Central memory CD8-positive, alpha-beta T cell (primary cell): ENCODE measurements around the gene LFNG.

Experiments
- ATAC-seq: fragments of 150-1000 bp; cut with Tn5 transposase; replicated peaks from 2 replicates; pipeline ENCODE4 v1.10.0; 2022; ENCODE audit warnings: mild to moderate bottlenecking, moderate FRiP score, moderate number of reproducible peaks; ENCODE audit not compliant: poor library complexity, severe bottlenecking; ENCODE audit errors: extremely low read depth
- DNase-seq, 2 donors: peaks; one replicate each; pipeline ENCODE4 v3.0.0; 2021; ENCODE audit warnings: low spot score in 2 of 2
- H3K27ac Mint-ChIP-seq: one replicate; pipeline ENCODE4 v1.8.0; 2022; ENCODE audit warnings: low read depth, mild to moderate bottlenecking, moderate library complexity, mixed read lengths
- H3K27me3 Mint-ChIP-seq: one replicate; pipeline ENCODE4 v1.8.0; 2022; ENCODE audit warnings: mixed read lengths
- H3K36me3 Mint-ChIP-seq: one replicate; pipeline ENCODE4 v1.8.0; 2022; ENCODE audit warnings: mild to moderate bottlenecking, moderate library complexity, mixed read lengths; ENCODE audit not compliant: insufficient read depth
- H3K4me1 Mint-ChIP-seq: one replicate; pipeline ENCODE4 v1.8.0; 2022; ENCODE audit warnings: mixed read lengths
- H3K4me3 Mint-ChIP-seq: one replicate; pipeline ENCODE4 v1.8.0; 2022; ENCODE audit warnings: mild to moderate bottlenecking, moderate library complexity, mixed read lengths
- H3K9me3 Mint-ChIP-seq: one replicate; pipeline ENCODE4 v1.8.0; 2022; ENCODE audit warnings: mixed read lengths

The LFNG gene, protein sequence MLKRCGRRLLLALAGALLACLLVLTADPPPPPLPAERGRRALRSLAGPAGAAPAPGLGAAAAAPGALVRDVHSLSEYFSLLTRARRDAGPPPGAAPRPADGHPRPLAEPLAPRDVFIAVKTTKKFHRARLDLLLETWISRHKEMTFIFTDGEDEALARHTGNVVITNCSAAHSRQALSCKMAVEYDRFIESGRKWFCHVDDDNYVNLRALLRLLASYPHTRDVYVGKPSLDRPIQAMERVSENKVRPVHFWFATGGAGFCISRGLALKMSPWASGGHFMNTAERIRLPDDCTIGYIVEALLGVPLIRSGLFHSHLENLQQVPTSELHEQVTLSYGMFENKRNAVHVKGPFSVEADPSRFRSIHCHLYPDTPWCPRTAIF

DNA sequence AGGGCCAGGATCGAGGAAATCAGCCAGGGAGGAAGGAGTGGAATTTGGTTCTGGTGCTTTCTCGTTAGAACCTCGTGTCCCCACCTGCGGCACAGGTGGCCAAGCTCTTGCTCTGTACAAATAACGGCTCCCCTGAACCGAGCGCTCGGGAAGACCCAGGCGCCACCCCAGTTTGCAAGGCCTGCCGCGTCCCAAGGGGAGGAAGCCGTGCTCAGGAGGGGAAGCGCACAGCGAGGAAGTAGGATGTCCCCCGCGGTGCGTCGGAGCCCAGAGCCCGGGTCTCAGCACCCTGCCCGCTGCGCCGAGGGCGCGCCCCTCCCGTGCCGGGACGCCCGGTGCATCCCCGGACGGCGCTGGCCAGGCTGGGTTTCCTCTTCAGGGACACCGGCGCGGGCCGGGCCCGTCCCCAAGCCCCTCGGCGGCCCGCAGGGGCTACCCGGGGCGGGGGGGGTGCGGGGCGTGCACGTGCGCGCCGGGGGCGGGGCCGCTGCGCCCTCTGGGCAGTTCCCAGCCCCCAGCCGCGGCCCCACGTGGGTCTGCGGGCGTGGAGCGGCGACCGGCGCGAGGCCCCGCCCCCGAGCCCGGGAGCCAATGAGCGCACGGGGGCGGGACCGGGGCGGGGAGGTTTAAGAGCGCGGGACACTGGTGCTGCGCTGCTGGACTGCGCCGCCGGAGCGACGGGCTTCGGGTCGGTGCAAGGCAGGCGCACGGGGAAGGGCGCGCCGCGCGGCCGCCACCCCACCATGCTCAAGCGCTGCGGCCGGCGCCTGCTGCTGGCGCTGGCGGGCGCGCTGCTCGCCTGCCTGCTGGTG, at the start of gene LFNG:
TSS of gene LFNG (plus strand) at position 656 of the 812 bp plus-strand sequence. CDS start at position 744, 88 bp downstream.
- peak within 1 kb of the TSS; percentile 93 for H3K4me3 Mint-ChIP-seq
- DNase-seq: peak; percentile 61 to 63
- no peaks in the 10 kb centered on the region for H3K9me3 Mint-ChIP-seq
- H3K27ac Mint-ChIP-seq: peak within 1 kb of the TSS; percentile 84
- H3K36me3 Mint-ChIP-seq: peaks cover 28% of the 10 kb centered on the region
- H3K4me1 Mint-ChIP-seq: peaks cover 31% of the 10 kb centered on the region
- peak; percentile 63 for ATAC-seq
- H3K27me3 Mint-ChIP-seq: no peaks in the 10 kb centered on the region

- Mint-ChIP-seq H3K4me3 (no peak overlapping the region), H3K9me3 (no peaks in the 10 kb centered on the region), H3K27me3 (peaks cover 20% of the 10 kb centered on the region), H3K27ac (no peak overlapping the region), H3K4me1 (peaks cover 11% of the 10 kb centered on the region), H3K36me3 (peaks cover 4% of the 10 kb centered on the region)
- DNase-seq: no peak
- no peak for ATAC-seq
Observed at GRCh38 chr7:2470204-2471021, 49.2 kb upstream of the LFNG start.

- Mint-ChIP-seq H3K27me3 (peaks cover 20% of the 10 kb centered on the region), H3K27ac (no peak overlapping the region), H3K36me3 (peaks cover 4% of the 10 kb centered on the region), H3K4me1 (peaks cover 11% of the 10 kb centered on the region), H3K4me3 (no peak overlapping the region), H3K9me3 (no peaks in the 10 kb centered on the region)
- ATAC-seq (no peak), DNase-seq (no peak)
Observed at GRCh38 chr7:2471022-2471329, 48.6 kb upstream of the LFNG start.

GRCh38 chr7:2471396-2471795, 48.2 kb upstream of the LFNG start:
- H3K27ac Mint-ChIP-seq: no peak overlapping the region
- peaks cover 11% of the 10 kb centered on the region for H3K4me1 Mint-ChIP-seq
- ATAC-seq (no peak), DNase-seq (no peak)
- peaks cover 2% of the 10 kb centered on the region for H3K36me3 Mint-ChIP-seq
- H3K4me3 Mint-ChIP-seq: no peak overlapping the region
- H3K27me3 Mint-ChIP-seq: peaks cover 20% of the 10 kb centered on the region
- no peaks in the 10 kb centered on the region for H3K9me3 Mint-ChIP-seq

DNA sequence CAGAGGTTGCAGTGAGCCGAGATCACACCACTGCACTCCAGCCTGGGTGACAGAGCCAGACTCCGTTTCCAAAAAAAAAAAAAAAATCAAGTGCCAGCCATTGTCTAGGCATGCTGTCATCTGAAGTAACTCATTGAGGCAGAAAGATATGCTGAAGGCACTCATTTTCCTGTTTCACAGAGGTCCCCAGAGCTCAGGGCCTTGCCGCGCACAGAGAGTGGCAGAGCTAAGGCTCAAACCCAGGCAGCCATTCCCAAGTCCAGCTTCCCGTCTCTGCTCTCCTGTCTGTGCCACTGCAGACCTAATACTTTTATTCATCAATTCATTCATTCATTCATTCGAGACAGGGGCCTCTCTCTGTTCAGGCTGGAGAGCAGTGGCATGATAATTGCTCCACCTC, 46.8 kb upstream of the LFNG start:
- Mint-ChIP-seq H3K9me3 (no peaks in the 10 kb centered on the region), H3K36me3 (peaks cover 2% of the 10 kb centered on the region), H3K27ac (no peak overlapping the region), H3K27me3 (peaks cover 20% of the 10 kb centered on the region), H3K4me3 (no peak overlapping the region), H3K4me1 (peaks cover 11% of the 10 kb centered on the region)
- DNase-seq (no peak), ATAC-seq (no peak)

DNA sequence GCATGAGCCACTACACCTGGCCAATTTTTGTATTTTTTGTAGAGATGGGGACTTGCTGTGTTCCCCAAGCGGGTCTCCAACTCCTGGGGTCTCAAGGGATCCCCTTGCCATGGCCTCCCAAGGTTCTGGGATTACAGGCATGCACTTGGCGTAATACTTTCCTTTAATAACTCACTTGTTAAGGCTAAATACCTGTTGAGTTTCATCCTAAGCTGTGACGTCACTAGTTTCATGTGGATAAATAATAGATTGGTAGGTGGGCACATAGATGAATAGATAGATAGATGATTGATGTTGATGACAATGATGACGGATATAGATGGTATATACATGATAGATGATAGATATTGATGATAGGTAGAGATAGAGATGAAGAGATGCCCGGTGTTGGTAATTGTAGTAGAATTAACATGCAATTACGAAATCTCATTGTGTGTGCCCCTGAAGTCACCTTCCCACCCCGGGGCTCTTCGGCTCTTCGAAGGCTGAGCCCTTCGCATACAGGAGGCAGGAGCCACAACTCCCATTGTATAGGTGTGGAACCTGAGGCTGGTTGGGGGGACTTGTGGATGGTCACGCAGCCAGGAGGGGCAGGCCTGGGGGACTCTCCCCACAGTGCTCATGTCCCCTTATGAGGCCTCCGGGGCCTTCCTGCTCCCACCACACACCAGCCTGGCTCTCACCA, 45.9 kb upstream of the LFNG start:
- DNase-seq (no peak), ATAC-seq (no peak)
- peaks cover 11% of the 10 kb centered on the region for H3K4me1 Mint-ChIP-seq
- no peak overlapping the region for H3K27ac Mint-ChIP-seq
- H3K9me3 Mint-ChIP-seq: no peaks in the 10 kb centered on the region
- no peak overlapping the region for H3K4me3 Mint-ChIP-seq
- H3K27me3 Mint-ChIP-seq: peaks cover 18% of the 10 kb centered on the region
- H3K36me3 Mint-ChIP-seq: peaks cover 1% of the 10 kb centered on the region

- Mint-ChIP-seq H3K4me3 (no peak overlapping the region), H3K9me3 (no peaks in the 10 kb centered on the region), H3K27me3 (peaks cover 12% of the 10 kb centered on the region), H3K4me1 (peaks cover 5% of the 10 kb centered on the region), H3K27ac (no peak overlapping the region), H3K36me3 (peaks cover 1% of the 10 kb centered on the region)
- no peak for DNase-seq
- ATAC-seq: no peak
Observed at GRCh38 chr7:2474224-2474623, 45.4 kb upstream of the LFNG start.

- no peak overlapping the region for H3K4me3 Mint-ChIP-seq
- DNase-seq (no peak), ATAC-seq (no peak)
- H3K27me3 Mint-ChIP-seq: peaks cover 10% of the 10 kb centered on the region
- peaks cover 1% of the 10 kb centered on the region for H3K36me3 Mint-ChIP-seq
- no peaks in the 10 kb centered on the region for H3K9me3 Mint-ChIP-seq
- H3K4me1 Mint-ChIP-seq: peaks cover 5% of the 10 kb centered on the region
- H3K27ac Mint-ChIP-seq: no peak overlapping the region
Observed at GRCh38 chr7:2474813-2475677, 44.5 kb upstream of the LFNG start.

DNA sequence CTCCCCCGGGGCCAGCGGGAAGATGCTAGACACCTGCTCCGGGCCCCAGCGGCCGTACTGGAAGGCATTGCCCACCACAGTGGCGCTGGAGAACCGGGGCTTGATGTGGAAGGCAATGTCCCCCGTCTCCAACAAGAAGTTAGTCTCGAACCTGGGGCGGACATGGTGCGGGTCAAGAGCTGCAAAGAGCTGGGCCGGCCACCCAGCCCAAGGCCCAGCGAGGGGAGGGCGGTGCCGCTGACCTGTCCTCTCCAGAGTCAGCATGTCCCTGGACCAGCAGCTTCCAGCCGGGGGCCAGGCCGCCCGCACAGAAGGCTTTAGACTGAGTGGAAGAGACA, 43.9 kb upstream of the LFNG start:
- Mint-ChIP-seq H3K9me3 (no peaks in the 10 kb centered on the region), H3K27ac (no peak overlapping the region), H3K4me1 (peaks cover 3% of the 10 kb centered on the region), H3K36me3 (peaks cover 1% of the 10 kb centered on the region), H3K27me3 (peaks cover 4% of the 10 kb centered on the region), H3K4me3 (no peak overlapping the region)
- DNase-seq (no peak), ATAC-seq (no peak)

DNA sequence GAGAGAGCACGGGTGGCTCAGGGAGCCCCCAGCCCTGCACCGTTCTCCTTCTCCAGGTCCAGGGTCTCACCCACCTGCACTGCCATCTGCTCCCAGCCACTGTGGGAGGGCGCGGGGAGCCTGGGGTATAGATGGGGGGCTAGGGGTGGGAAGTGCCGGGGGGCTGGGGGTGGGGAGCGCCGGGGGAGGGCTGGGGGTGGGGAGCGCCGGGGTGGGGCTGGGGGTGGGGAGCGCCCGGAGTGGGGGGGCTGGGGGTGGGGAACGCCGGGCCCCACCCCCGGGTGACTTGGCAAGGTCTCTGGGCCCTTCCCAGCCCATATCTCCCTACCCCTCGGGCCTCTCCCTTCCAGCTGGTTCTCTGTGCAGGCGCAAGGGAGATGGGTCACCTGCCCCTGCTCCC, 43.3 kb upstream of the LFNG start, which contains the start of gene GRIFIN:
TSS of gene GRIFIN (minus strand) at position 101 of the 400 bp plus-strand sequence. CDS start at position 86, 15 bp downstream.
- Mint-ChIP-seq H3K4me3 (no peak within 1 kb of the TSS), H3K4me1 (no peaks in the 10 kb centered on the region), H3K27ac (no peak within 1 kb of the TSS), H3K9me3 (no peaks in the 10 kb centered on the region), H3K36me3 (peaks cover 3% of the 10 kb centered on the region), H3K27me3 (no peaks in the 10 kb centered on the region)
- DNase-seq: no peak
- ATAC-seq: no peak

DNA sequence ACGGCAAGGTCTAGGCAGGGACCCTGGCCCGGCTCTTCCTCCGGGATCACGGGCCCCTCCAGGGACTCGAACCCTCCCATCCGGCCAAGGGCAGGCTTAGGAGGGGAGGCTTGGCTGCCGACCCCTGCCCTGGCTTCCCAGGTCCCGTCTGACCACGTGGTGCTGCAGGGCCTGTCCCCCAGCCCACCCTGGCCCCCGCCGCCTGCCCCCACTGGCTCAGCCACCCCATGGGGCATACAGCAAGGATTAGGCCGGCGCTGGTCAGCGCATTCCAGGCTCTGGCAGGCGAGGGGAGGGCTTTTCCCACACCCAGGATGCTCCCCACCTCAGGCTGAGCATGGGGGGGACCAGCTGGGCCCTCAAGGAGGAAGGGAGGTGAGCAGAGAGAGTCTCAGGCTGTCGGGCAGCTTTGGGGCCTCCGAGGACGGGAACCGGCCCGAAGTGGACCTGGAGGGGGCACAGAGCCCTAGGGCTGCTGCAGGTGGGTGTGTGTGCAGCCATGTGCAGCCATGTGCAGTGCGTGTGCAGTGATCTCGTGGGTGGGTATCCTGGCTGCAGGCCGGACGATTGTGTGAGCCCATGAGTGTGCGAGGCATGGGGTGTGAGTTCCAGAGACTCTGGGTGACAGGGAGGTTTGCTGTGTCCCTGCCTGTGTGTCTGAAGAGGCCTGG, 42.7 kb upstream of the LFNG start:
- no peaks in the 10 kb centered on the region for H3K4me1 Mint-ChIP-seq
- no peaks in the 10 kb centered on the region for H3K9me3 Mint-ChIP-seq
- DNase-seq (no peak), ATAC-seq (no peak)
- peaks cover 3% of the 10 kb centered on the region for H3K36me3 Mint-ChIP-seq
- H3K27ac Mint-ChIP-seq: no peak overlapping the region
- H3K4me3 Mint-ChIP-seq: no peak overlapping the region
- no peaks in the 10 kb centered on the region for H3K27me3 Mint-ChIP-seq
